HepG2 (cell line): ENCODE results near the gene CCDC6. TPM values are rescaled to one million over a fixed set of nuclear protein-coding genes. Genes with fewer than 3 reads are reported as not detected.

ENCODE experiments used
- ATAC-seq: fragments of 200-7000 bp; cut with Tn5 transposase; 3 replicates; pipeline ENCODE4 v1.9.1; 2020; ENCODE audit warnings: mild to moderate bottlenecking, moderate library complexity
- BruUV-seq: library from RNA; stranded (reverse); fragments of 400-500 nt; replicated peaks from 2 replicates; lab custom pipeline; 2021; lab: Mats Ljungman, UMichigan
- CTCF ChIA-PET: fragments of 300-600 bp; formaldehyde crosslinking; extraction: SDS; loops from one replicate; lab custom pipeline; 2021; ENCODE audit warnings: low total read pairs, inconsistent platforms, low intra/inter-chr PET ratio; lab: Yijun Ruan, JAX
- POLR2A ChIA-PET: fragments of 350-600 bp; sonication (Branson Sonifier 250); formaldehyde crosslinking; loops from one replicate; lab custom pipeline; 2020; ENCODE audit warnings: antibody characterized with exemption, inconsistent platforms; lab: Yijun Ruan, JAX
- DNase-seq: peaks from one replicate; pipeline ENCODE4 v3.0.0-alpha.2; 2015; ENCODE audit warnings: low spot score
- FAIRE-seq: peaks from 3 replicates; lab custom pipeline; 2011; peaks lifted over from hg19 to GRCh38; lab: Jason Lieb, UNC
- H2AFZ ChIP-seq: one replicate; pipeline ENCODE4 v1.6.1; 2011; ENCODE audit warnings: low read length, inconsistent platforms
- H3K27ac ChIP-seq: fragments of 300-600 bp; 3 replicates; pipeline ENCODE4 v1.8.0; 2011; ENCODE audit warnings: mixed run types, mild to moderate bottlenecking, mixed read lengths, low read length, inconsistent platforms; ENCODE audit not compliant: insufficient read depth; ENCODE audit errors: extremely low read length
- H3K27me3 ChIP-seq, 2 experiments: fragments of 200-600 bp in 1 of 2; 2 replicates in 1 of 2; 3 replicates in 1 of 2; pipeline versions ENCODE4 v1.6.0 to v1.8.0; 2011; ENCODE audit warnings: low read length in 2 of 2, mild to moderate bottlenecking in 2 of 2, moderate library complexity in 2 of 2, inconsistent platforms in 1 of 2; ENCODE audit not compliant: insufficient read depth in 2 of 2, control insufficient read depth in 1 of 2
- H3K36me3 ChIP-seq, 2 experiments: fragments of 200-600 bp in 1 of 2; replicated peaks in 1 of 2; 2 replicates in 1 of 2; 3 replicates in 1 of 2; pipeline versions ENCODE4 v1.5.1 to v1.8.0; 2011; ENCODE audit warnings: low read length in 2 of 2, inconsistent platforms in 1 of 2; ENCODE audit not compliant: insufficient read depth in 2 of 2, control insufficient read depth in 1 of 2
- H3K4me1 ChIP-seq: 2 replicates; pipeline ENCODE4 v1.5.1; 2012; ENCODE audit warnings: low read length, inconsistent platforms; ENCODE audit not compliant: insufficient read depth
- H3K4me2 ChIP-seq: 2 replicates; pipeline ENCODE4 v1.6.0; 2011; ENCODE audit warnings: low read depth, low read length, inconsistent platforms
- H3K4me3 ChIP-seq, 3 experiments: fragments of 200-600 bp in 1 of 3; sonication (generic), shearing (Covaris generic) in 1 of 3; replicated peaks in 1 of 3; 2 replicates each; pipeline ENCODE4 v1.5.1; 2011 to 2016; ENCODE audit warnings: low read length in 3 of 3, inconsistent platforms in 2 of 3, low read depth in 2 of 3, mild to moderate bottlenecking in 2 of 3, control low read depth in 1 of 3, mixed read lengths in 1 of 3; ENCODE audit not compliant: insufficient read depth in 1 of 3
- H3K79me2 ChIP-seq: one replicate; pipeline ENCODE4 v1.6.1; 2011; ENCODE audit warnings: low read length, inconsistent platforms; ENCODE audit not compliant: insufficient read depth
- H3K9ac ChIP-seq: 2 replicates; pipeline ENCODE4 v1.6.0; 2011; ENCODE audit warnings: mild to moderate bottlenecking, low read depth, low read length, inconsistent platforms; ENCODE audit not compliant: insufficient read depth
- H3K9me3 ChIP-seq: 2 replicates; pipeline ENCODE4 v1.5.1; 2012; ENCODE audit warnings: mild to moderate bottlenecking, low read length
- H4K20me1 ChIP-seq: 2 replicates; pipeline ENCODE4 v1.6.0; 2011; ENCODE audit warnings: inconsistent platforms, mild to moderate bottlenecking, low read length, moderate library complexity; ENCODE audit not compliant: insufficient read depth
- ATF2 ChIP-seq: sonication (generic); formaldehyde crosslinking; IDR thresholded peaks from 2 replicates; pipeline ENCODE4 v1.4.0; 2020; ENCODE audit warnings: missing genetic modification reagents
- ATF7 ChIP-seq, 2 experiments: fragments of 450-650 bp in 1 of 2; sonication (generic) in 1 of 2; formaldehyde crosslinking in 1 of 2; IDR thresholded peaks; 2 replicates each; pipeline versions ENCODE4 v1.4.0 to v1.6.1; 2016 to 2020; ENCODE audit warnings: antibody characterized with exemption in 1 of 2, mild to moderate bottlenecking in 1 of 2, missing genetic modification reagents in 1 of 2
- CREB1 ChIP-seq, 2 experiments: fragments of 450-650 bp in 1 of 2; IDR thresholded peaks; 2 replicates each; pipeline ENCODE4 v1.6.1; 2016 to 2017; ENCODE audit warnings: control low read depth in 1 of 2, mild to moderate bottlenecking in 1 of 2, missing compliant biosample characterization in 1 of 2, missing genetic modification characterization in 1 of 2
- DNMT1 ChIP-seq: sonication (generic); formaldehyde crosslinking; IDR thresholded peaks from 2 replicates; pipeline ENCODE4 v1.5.1; 2020; ENCODE audit warnings: mild to moderate bottlenecking, missing genetic modification reagents
- ISL2 ChIP-seq: sonication (generic); formaldehyde crosslinking; IDR thresholded peaks from 2 replicates; pipeline ENCODE4 v1.5.0; 2020; ENCODE audit warnings: missing genetic modification reagents
- NR0B2 ChIP-seq: sonication (generic); formaldehyde crosslinking; IDR thresholded peaks from 2 replicates; pipeline ENCODE4 v1.4.0; 2020; ENCODE audit warnings: mild to moderate bottlenecking, missing genetic modification reagents
- POLR2A ChIP-seq, 2 experiments: IDR thresholded peaks; 2 replicates each; pipeline ENCODE4 v1.6.1; 2011; ENCODE audit warnings: low read depth in 2 of 2, low read length in 2 of 2, mild to moderate bottlenecking in 1 of 2, moderate library complexity in 1 of 2; ENCODE audit not compliant: insufficient read depth in 1 of 2
- POLR2AphosphoS5 ChIP-seq: IDR thresholded peaks from 2 replicates; pipeline ENCODE4 v1.6.1; 2012; ENCODE audit warnings: low read depth, low read length
- TOPORS ChIP-seq: sonication (generic); formaldehyde crosslinking; IDR thresholded peaks from 2 replicates; pipeline ENCODE4 v1.8.0; 2023; ENCODE audit warnings: mild to moderate bottlenecking, missing genetic modification reagents
- YY1 ChIP-seq: IDR thresholded peaks from 2 replicates; pipeline ENCODE4 v1.6.1; 2011; ENCODE audit warnings: low read length, low read depth, moderate library complexity, mild to moderate bottlenecking; ENCODE audit not compliant: insufficient read depth, insufficient replicate concordance
- ZFP91 ChIP-seq: sonication (generic); formaldehyde crosslinking; IDR thresholded peaks from 2 replicates; pipeline ENCODE4 v1.9.0; 2022; ENCODE audit warnings: missing genetic modification reagents, mild to moderate bottlenecking, borderline replicate concordance
- ZNF430 ChIP-seq: sonication (generic); formaldehyde crosslinking; IDR thresholded peaks from 2 replicates; pipeline ENCODE4 v1.9.0; 2021; ENCODE audit warnings: mild to moderate bottlenecking, missing genetic modification reagents
- ZNF792 ChIP-seq: IDR thresholded peaks from 2 replicates; pipeline ENCODE4 v1.6.1; 2016
- WGBS: methylation state at CpG from one replicate; pipeline ENCODE4 v1.1.6; 2017; ENCODE audit warnings: low lambda C conversion rate; 5-methylcytosine and 5-hydroxymethylcytosine counted together
- in situ Hi-C: cut with HindIII; loops from 2 replicates; pipeline ENCODE4 v1.10.0; 2017; ENCODE audit warnings: low pct_unique_long_range_greater_than_20kb; ENCODE audit not compliant: extremely low pct_ligation_motif_present
- intact Hi-C: fragments of 100-400 bp; cut with micrococcal nuclease; formaldehyde crosslinking; loops from one replicate; pipeline ENCODE4 v1.10.0; 2022; ENCODE audit not compliant: unreplicated experiment
- polyA plus RNA-seq, 8 experiments: library from polyadenylated mRNA; depleted of rRNA in 3 of 8; stranded (reverse) in 7 of 8; unstranded in 1 of 8; fragments of >200 nt; fragmentation: Illumina TruSeq in 4 of 8; extraction: Trizol in 4 of 8; gene quantifications; 2 replicates each; pipeline versions ENCODE4 v1.2.1 to v1.2.3, GENCODE V29; 2011 to 2016; ENCODE audit warnings: low read depth in 4 of 8, missing spikeins in 1 of 8, mixed read lengths in 1 of 8; ENCODE audit not compliant: insufficient read depth in 1 of 8
- total RNA-seq, 5 experiments: library from RNA; depleted of rRNA; stranded (reverse); fragments of >200 nt; fragmentation: Illumina TruSeq; extraction: Trizol; gene quantifications; 2 replicates each; pipeline ENCODE4 v1.2.3, GENCODE V29; 2016; ENCODE audit warnings: low read depth in 1 of 5

Gene CCDC6
- total and polyA plus RNA-seq, 2 of the 13 experiments (the other 11 are each of a cell fraction or from before 2014, with no cell fraction given), result 17.9 to 18.3 TPM

- H3K9ac ChIP-seq, result peak overlapping the region; percentile 60
- H3K27me3 ChIP-seq, result no peaks in the 10 kb centered on the region; a peak in 1 of 5 replicates
- CTCF ChIA-PET, result no interaction called here
- H3K27ac ChIP-seq, result peak overlapping the region; percentile 42
- peak in 1 of 2 experiments; percentile 47; a peak in 1 of 4 replicates for TF ChIP-seq POLR2A (IDR thresholded peaks at IDR 0.05; ENCODE audit: insufficient read depth in 1 of 2, low read depth in 2 of 2, low read length in 2 of 2)
- TF ChIP-seq ZNF792 (CRISPR knock-in tag), result no peak
- TF ChIP-seq ZFP91, result peak; percentile 84
- peak; percentile 46; the same call in 1 of the 2 replicates for TF ChIP-seq ZNF430
- no peak for TF ChIP-seq DNMT1 (CRISPR knock-in tag)
- TF ChIP-seq NR0B2 (CRISPR knock-in tag), result no peak
- TF ChIP-seq CREB1 (IDR thresholded peaks at IDR 0.05), result no peak
- peak; percentile 36; the same call in 1 of the 2 replicates for TF ChIP-seq CREB1 (CRISPR knock-in tag; IDR thresholded peaks at IDR 0.05)
- peak; percentile 78 for TF ChIP-seq ATF7 (IDR thresholded peaks at IDR 0.05)
- no peak for TF ChIP-seq ATF7 (CRISPR knock-in tag; IDR thresholded peaks at IDR 0.05)
- peak; percentile 69 for TF ChIP-seq POLR2AphosphoS5
- no peak for TF ChIP-seq TOPORS (CRISPR knock-in tag)
- TF ChIP-seq ATF2 (CRISPR knock-in tag), result peak; percentile 44; the same call in 1 of the 2 replicates
- TF ChIP-seq YY1, result peak; percentile 78
- 0 out of 2 replicates have a peak, but pooled peaks have one; percentile 19 for TF ChIP-seq ISL2
- ATAC-seq (no peak), DNase-seq (no peak), FAIRE-seq (no peak)
- peak overlapping the region; percentile 90 for H2AFZ ChIP-seq
- H4K20me1 ChIP-seq, result peaks cover 6% of the 10 kb centered on the region
- H3K79me2 ChIP-seq, result peaks cover 29% of the 10 kb centered on the region
- BruUV-seq, result no TSS peak
- no peaks in the 10 kb centered on the region for H3K9me3 ChIP-seq
- WGBS, result 6% methylated on average over 9 of the region's 9 CpGs
- peak overlapping the region; percentile 94 to 100 (median 97) for H3K4me3 ChIP-seq
- peak overlapping the region; percentile 88 for H3K4me2 ChIP-seq
- POLR2A ChIA-PET, result interaction anchor here (0.8 to 1.6 kb wide), 3 partner anchors 13 to 1640 kb away, joined by 3 to 5 read pairs (median 4); partner anchors contain the start of gene CISD1
- in situ Hi-C loops, result no loop called here
- intact Hi-C loops, result loop anchor here (5.0 kb wide), 2 partner anchors 64 to 124 kb away; no protein-coding TSS in a partner anchor
- peaks cover 38% of the 10 kb centered on the region for H3K4me1 ChIP-seq
- H3K36me3 ChIP-seq, result no peaks in the 10 kb centered on the region
Measured at GRCh38 chr10:59907918-59908807, 1.8 kb upstream of the CCDC6 start.
